Upper lobe of left lung (tissue), 6 donors: ENCODE results near the gene NUP37. TPM values are rescaled to one million over a fixed set of nuclear protein-coding genes. Genes with fewer than 3 reads are reported as not detected.
A peak's percentile ranks its signal among the peaks of the same experiment; 100 is the strongest.
"Not testable (repeated sequence)": the region's sequence is repeated elsewhere in the genome, so short reads cannot be mapped to it uniquely, and the experiment has no call there.

ENCODE experiments used
- ATAC-seq, 2 donors: fragments of 200-7000 bp; cut with Tn5 transposase; one replicate each; pipeline ENCODE4 v1.9.1; 2022; ENCODE audit warnings: mild to moderate bottlenecking in 2 of 2, moderate library complexity in 2 of 2; ENCODE audit not compliant: low FRiP score in 2 of 2
- DNase-seq, 2 donors: peaks; one replicate each; pipeline ENCODE4 v3.0.0-alpha.2; 2019 to 2020
- H3K27ac ChIP-seq, 4 donors: fragments of 200-600 bp; sonication (generic); one replicate each; pipeline ENCODE4 v1.5.1; 2016 to 2019
- H3K27me3 ChIP-seq, 4 donors: fragments of 200-600 bp; sonication (generic); one replicate each; pipeline ENCODE4 v1.5.1; 2017 to 2019
- H3K36me3 ChIP-seq, 4 donors: fragments of 200-600 bp; sonication (generic); one replicate each; pipeline ENCODE4 v1.5.1; 2016 to 2019
- H3K4me1 ChIP-seq, 4 donors: fragments of 200-600 bp; sonication (generic); one replicate each; pipeline ENCODE4 v1.5.1; 2018 to 2019
- H3K4me3 ChIP-seq, 4 donors: fragments of 200-600 bp; sonication (generic); one replicate each; pipeline ENCODE4 v1.5.1; 2017 to 2019; ENCODE audit warnings: mild to moderate bottlenecking in 2 of 4, moderate library complexity in 1 of 4
- H3K9me3 ChIP-seq, 4 donors: fragments of 200-600 bp; sonication (generic); one replicate each; pipeline ENCODE4 v1.5.1; 2018 to 2019
- EP300 ChIP-seq, 4 donors: sonication (generic); formaldehyde crosslinking; IDR thresholded peaks; one replicate each; pipeline ENCODE4 v1.5.1; 2017; ENCODE audit warnings: antibody characterized with exemption in 4 of 4, control low read depth in 2 of 4
- POLR2A ChIP-seq, 4 donors: fragments of 450-650 bp; IDR thresholded peaks; one replicate each; pipeline ENCODE4 v1.5.1; 2016 to 2017; ENCODE audit warnings: antibody characterized with exemption in 4 of 4, mild to moderate bottlenecking in 2 of 4
- POLR2AphosphoS5 ChIP-seq, 2 donors: sonication (generic); formaldehyde crosslinking; IDR thresholded peaks; one replicate each; pipeline ENCODE4 v1.5.1; 2017; ENCODE audit warnings: antibody characterized with exemption in 2 of 2
- WGBS, 2 donors: methylation state at CpG; one replicate each; pipeline ENCODE4 v1.1.5; 2017 to 2018; 5-methylcytosine and 5-hydroxymethylcytosine counted together
- total RNA-seq, 6 donors: library from RNA; depleted of rRNA in 4 of 6; stranded (reverse); fragments of >200 nt in 4 of 6; gene quantifications; one replicate each; pipeline versions ENCODE4 v1.1.0 to v1.2.1, GENCODE V29; 2016 to 2021
- TF ChIP-seq, protein P1 (sequence below), 6 experiments: fragments of 450-650 bp in 4 of 6; fragments of 200-600 bp in 2 of 6; sonication (generic) in 2 of 6; IDR thresholded peaks; one replicate each; pipeline ENCODE4 v1.5.1; 2016 to 2019; ENCODE audit warnings: antibody characterized with exemption in 6 of 6
- donor health status: DM: no; HTN: no; CAD: no; lungs with moderate emphysema.
- donor health status: DM: no; HTN: yes; CAD: no; lungs with severe emphysema.

NUP37 gene
- total RNA-seq = 10 to 100 TPM in 4 of 6 donors, 1 to 10 TPM in 2; 2.8 to 17.9 (median 14.8) TPM

- Histone ChIP-seq H3K4me1 (peaks cover 16 to 21% (median 19%) of the 10 kb centered on the region in 4 donors), H3K4me3 (peak within 1 kb of the TSS; percentile 70 to 88 (median 83)), H3K9me3 (no peaks in the 10 kb centered on the region), H3K27me3 (no peaks in the 10 kb centered on the region), H3K27ac (peak within 1 kb of the TSS; percentile 76 to 91 (median 88)), H3K36me3 (peaks cover 0 to 28% (median 0%) of the 10 kb centered on the region in 4 donors)
- TF ChIP-seq, protein P1, sequence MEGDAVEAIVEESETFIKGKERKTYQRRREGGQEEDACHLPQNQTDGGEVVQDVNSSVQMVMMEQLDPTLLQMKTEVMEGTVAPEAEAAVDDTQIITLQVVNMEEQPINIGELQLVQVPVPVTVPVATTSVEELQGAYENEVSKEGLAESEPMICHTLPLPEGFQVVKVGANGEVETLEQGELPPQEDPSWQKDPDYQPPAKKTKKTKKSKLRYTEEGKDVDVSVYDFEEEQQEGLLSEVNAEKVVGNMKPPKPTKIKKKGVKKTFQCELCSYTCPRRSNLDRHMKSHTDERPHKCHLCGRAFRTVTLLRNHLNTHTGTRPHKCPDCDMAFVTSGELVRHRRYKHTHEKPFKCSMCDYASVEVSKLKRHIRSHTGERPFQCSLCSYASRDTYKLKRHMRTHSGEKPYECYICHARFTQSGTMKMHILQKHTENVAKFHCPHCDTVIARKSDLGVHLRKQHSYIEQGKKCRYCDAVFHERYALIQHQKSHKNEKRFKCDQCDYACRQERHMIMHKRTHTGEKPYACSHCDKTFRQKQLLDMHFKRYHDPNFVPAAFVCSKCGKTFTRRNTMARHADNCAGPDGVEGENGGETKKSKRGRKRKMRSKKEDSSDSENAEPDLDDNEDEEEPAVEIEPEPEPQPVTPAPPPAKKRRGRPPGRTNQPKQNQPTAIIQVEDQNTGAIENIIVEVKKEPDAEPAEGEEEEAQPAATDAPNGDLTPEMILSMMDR (IDR thresholded peaks at IDR 0.05) = peak in 2 of 6 experiments; percentile 15 to 17
- TF ChIP-seq EP300 (IDR thresholded peaks at IDR 0.05) = no peak
- TF ChIP-seq POLR2A (IDR thresholded peaks at IDR 0.05) = peak in 3 of 4 donors; percentile 60 to 79 (median 70)
- TF ChIP-seq POLR2AphosphoS5 (IDR thresholded peaks at IDR 0.05) = peak; percentile 87 to 92
- DNase-seq (peak; percentile 89 to 99), ATAC-seq (peak; percentile 98 to 100)
- 0% methylated on average over 38 to 61 of the region's 62 CpGs for WGBS, 2 donors
Observed at GRCh38 chr12:102119674-102120563, at the start of gene NUP37, which contains the start of gene PARPBP. NUP37 (minus strand) TSS chr12:102120114; CDS start chr12:102118518, 1,596 bp downstream. PARPBP (plus strand) TSS chr12:102120183; CDS start chr12:102123889, 3,706 bp downstream.

DNA sequence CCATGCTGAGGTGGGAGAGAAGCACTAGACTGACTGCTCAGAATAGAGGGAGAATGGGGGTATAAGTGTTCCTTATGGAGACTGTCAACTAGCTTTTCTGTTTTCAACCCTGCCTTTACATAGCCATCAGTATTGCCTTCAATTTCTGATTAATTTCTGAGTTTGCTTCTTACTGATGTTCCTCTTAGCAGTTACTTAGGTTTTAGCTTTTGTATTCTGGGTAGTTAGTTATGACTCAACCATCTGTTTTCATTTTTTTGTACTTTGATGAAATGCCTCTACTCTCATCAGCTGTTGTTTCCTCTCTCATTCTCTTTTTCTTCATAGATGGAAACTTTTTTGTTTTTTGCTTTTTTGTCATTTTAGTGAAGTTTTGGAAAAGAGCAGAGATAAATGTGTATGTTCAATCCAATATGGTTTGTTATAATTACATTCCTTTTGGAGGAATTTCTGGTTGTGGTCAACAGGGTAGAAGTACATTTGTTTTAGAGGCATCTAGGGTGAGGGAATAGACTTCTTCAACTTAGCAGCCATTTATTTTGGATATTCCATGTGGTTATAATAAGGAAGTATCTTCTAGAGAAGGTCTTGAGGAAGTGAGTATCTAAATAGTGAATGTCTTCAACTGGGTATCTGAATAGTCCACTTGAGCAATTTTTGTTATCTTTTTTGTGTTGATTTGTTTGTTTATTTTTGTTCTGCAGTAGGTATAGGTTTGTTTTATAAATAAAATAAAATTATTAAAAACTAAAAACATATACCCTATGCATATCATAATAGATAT, 48.1 kb upstream of the NUP37 start:
- no peaks in the 10 kb centered on the region for H3K27me3 ChIP-seq
- H3K4me3 ChIP-seq = no peak overlapping the region
- no peaks in the 10 kb centered on the region for H3K36me3 ChIP-seq
- ATAC-seq (no peak), DNase-seq (no peak)
- H3K9me3 ChIP-seq = no peaks in the 10 kb centered on the region
- no peaks in the 10 kb centered on the region for H3K4me1 ChIP-seq
- TF ChIP-seq POLR2A (IDR thresholded peaks at IDR 0.05) (no peak), EP300 (IDR thresholded peaks at IDR 0.05) (no peak), POLR2AphosphoS5 (IDR thresholded peaks at IDR 0.05) (no peak)
- TF ChIP-seq, protein P1 (IDR thresholded peaks at IDR 0.05) = no peak
- no peak overlapping the region for H3K27ac ChIP-seq

DNA sequence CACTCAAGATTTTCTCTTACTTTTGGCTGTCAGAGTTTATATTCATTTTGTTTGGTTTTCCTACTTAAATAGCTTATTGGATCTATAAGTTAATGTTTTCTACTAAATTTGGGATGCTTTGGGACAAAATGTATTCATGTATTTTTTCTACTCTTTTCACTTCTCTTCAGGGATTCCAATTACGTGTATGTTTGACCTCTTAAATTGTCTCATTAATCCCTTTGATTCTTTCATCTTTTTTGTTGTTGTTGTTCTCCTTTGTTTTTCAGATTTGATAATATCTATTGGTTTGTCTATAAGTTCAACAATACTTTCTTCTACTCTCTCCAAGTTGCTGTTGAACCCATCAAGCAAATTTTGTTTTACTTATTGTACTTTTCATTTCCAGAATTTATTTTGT, 43.5 kb upstream of the NUP37 start:
- Histone ChIP-seq H3K4me3 (no peak overlapping the region), H3K9me3 (no peaks in the 10 kb centered on the region), H3K27me3 (no peaks in the 10 kb centered on the region), H3K27ac (no peak overlapping the region), H3K36me3 (no peaks in the 10 kb centered on the region), H3K4me1 (no peaks in the 10 kb centered on the region)
- no peak for TF ChIP-seq EP300 (IDR thresholded peaks at IDR 0.05)
- TF ChIP-seq, protein P1 (IDR thresholded peaks at IDR 0.05) = no peak
- TF ChIP-seq POLR2AphosphoS5 (IDR thresholded peaks at IDR 0.05) = no peak
- TF ChIP-seq POLR2A (IDR thresholded peaks at IDR 0.05) = no peak
- DNase-seq (no peak), ATAC-seq (no peak)
- WGBS, 2 donors = 96 to 100% methylated on average over 1 of the region's 1 CpG

- H3K27ac ChIP-seq, H3K9me3 ChIP-seq, H3K4me3 ChIP-seq, H3K4me1 ChIP-seq, H3K27me3 ChIP-seq, ATAC-seq, H3K36me3 ChIP-seq, DNase-seq: not testable (repeated sequence)
- WGBS, 2 donors = 98 to 100% methylated on average over 3 of the region's 3 CpGs
Observed at GRCh38 chr12:102155206-102155605, 35.3 kb upstream of the NUP37 start.

DNA sequence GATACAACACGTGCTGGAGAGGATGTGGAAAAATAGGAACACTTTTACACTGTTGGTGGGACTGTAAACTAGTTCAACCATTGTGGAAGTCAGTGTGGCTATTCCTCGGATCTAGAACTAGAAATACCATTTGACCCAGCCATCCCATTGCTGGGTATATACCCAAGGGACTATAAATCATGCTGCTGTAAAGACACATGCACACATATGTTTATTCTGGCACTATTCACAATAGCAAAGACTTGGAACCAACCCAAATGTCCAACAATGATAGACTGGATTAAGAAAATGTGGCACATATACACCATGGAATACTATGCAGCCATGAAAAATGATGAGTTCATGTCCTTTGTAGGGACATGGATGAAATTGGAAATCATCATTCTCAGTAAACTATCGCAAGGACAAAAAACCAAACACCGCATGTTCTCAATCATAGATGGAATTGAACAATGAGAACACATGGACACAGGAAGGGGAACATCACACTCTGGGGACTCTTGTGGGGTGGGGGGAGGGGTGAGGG, 27.2 kb upstream of the NUP37 start:
- 93 to 95% methylated on average over 4 of the region's 4 CpGs for WGBS, 2 donors
- not testable (repeated sequence) for H3K27me3 ChIP-seq, H3K9me3 ChIP-seq, H3K27ac ChIP-seq, ATAC-seq, H3K36me3 ChIP-seq, DNase-seq, H3K4me1 ChIP-seq, H3K4me3 ChIP-seq
